LNCAP (cell line): ENCODE data around the gene AFG1L.

ENCODE experiments used
- TF ChIP-seq, protein P1 (sequence below): fragments of 450-650 bp; IDR thresholded peaks from 2 replicates; pipeline ENCODE4 v1.5.1; 2017; ENCODE audit warnings: mild to moderate bottlenecking

AFG1L gene

DNA sequence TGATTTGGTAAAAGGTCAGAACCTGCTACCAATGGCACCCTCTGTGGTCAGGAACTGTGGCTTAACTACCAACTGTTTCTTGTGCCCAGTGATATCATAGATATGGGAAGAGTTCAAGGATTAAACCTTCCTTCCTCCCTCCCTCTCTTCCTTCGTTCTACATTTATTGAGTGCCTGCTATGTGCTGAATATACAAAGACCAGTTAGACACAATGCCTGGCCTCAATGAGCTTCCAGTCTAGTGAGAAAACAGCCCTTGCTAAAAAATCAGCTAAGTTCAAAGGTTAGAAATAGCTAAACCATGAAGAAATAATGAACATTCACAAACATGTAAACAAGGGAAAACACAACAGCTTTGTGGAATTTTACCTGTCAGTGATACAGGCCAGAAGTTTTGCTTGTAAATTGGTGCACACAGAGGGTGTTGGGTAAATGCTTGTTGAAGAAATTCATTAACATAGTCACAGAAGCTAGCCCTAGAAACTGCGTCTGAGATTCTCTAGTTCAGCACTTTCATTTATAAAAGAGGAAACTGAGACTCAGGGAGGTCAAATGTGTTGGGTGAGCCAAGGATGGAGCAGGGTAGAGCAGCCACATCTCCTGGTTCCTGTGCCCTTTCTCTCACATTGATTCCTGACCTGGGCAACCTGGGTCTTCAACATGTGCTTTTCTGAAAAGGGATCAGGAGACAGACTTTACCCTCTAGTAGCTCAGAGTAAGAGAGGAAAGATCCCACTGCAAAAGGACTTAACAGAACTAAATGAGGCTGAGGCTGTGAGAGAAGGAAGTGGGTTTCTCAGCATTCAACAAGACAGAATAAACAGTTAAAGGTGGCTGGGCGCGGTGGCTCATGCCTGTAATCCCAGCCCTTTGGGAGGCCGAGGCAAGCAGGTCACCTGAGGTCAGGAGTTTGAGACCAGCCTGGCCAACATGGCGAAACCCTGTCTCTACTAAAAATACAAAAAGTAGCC lies 251.5 kb downstream of the AFG1L start:
- TF ChIP-seq, protein P1, sequence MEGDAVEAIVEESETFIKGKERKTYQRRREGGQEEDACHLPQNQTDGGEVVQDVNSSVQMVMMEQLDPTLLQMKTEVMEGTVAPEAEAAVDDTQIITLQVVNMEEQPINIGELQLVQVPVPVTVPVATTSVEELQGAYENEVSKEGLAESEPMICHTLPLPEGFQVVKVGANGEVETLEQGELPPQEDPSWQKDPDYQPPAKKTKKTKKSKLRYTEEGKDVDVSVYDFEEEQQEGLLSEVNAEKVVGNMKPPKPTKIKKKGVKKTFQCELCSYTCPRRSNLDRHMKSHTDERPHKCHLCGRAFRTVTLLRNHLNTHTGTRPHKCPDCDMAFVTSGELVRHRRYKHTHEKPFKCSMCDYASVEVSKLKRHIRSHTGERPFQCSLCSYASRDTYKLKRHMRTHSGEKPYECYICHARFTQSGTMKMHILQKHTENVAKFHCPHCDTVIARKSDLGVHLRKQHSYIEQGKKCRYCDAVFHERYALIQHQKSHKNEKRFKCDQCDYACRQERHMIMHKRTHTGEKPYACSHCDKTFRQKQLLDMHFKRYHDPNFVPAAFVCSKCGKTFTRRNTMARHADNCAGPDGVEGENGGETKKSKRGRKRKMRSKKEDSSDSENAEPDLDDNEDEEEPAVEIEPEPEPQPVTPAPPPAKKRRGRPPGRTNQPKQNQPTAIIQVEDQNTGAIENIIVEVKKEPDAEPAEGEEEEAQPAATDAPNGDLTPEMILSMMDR = no peak

DNA sequence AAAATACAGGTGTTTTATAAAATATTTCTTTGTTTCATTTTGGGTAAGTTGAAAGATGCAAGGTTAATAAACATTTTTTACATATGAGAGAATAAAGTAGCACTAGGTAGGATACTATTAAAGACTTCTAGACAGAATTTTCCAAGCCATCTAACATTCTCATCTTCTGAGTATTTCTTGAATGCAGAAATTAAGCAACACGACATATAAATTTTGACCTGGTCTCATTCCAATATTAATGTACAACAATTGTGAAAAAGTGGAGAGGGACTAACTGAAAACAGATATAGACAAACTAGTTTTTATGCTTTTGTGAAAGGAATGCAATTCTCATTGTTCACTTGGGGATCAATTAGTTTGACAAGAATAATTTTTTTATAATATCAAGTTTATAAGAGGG lies 254.4 kb downstream of the AFG1L start:
- TF ChIP-seq, protein P1 = no peak

DNA sequence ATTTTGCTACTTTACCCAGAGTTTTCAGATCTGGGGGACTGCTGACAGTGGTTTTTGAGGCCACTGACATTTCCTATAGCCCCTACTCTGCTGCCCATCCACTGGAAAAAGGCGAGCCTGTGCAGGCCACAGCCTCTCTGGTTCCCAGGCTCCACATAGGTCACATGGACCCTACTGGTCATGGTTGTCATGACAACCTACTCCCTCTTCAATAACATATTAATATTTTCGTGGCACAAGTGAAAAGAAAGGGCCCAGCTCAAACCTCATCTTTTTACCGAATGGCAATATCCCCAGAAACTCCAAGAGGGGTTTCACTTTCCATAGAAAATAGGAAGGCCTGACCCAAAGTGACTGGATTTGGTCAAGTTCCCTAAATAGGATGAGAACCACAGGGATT lies 254.9 kb downstream of the AFG1L start:
- TF ChIP-seq, protein P1 = no peak

DNA sequence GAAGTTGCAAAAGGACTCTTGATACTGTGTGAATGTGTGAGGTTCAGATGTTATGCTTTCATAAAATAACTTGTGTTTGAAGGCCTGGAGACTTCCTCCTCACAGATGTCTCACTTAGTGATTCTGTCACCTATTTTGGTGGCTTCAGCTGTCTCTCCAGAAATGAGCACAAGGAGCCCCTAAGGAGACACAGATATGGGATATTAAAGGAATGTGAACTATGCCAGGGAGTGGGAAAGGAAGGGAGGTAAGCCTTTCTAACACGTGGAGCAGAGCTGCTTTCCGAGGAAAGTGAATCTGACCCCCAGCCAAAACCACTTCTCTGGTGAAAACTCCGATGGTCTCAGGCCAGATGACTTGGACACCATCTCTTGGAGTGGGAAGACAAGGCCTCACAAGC lies 255.4 kb downstream of the AFG1L start:
- TF ChIP-seq, protein P1 = no peak

DNA sequence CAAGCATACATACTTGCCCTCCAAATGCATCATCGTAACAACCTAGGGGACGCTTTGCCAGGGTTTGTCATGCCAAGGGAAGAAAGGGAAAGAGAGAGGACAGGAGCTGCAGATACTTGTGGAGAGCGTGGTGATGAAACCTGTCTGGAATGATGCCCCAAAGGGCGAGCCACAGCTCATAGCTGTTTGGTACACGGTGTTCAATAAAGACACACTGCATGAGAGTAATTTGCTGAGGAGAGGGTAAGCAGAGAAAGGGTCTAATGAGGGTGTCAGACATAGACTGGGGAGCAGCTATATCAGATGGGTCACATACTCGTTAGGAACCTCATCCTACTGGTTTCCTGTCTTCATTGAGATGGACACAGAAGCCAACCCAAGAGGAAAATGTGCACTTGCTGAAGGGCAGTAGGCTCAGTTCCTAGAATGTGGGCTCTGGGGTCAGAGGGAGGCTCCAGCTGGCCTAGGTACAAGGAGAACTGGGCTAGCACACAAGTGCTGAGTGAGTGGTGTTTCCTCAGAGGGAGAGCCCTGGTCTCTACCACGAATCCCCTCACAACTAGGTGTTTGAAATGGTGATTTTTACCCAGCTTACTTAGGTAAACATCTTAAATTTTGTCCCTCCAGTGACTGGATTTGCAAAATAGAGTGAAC lies 260.7 kb downstream of the AFG1L start:
- TF ChIP-seq, protein P1 = no peak

DNA sequence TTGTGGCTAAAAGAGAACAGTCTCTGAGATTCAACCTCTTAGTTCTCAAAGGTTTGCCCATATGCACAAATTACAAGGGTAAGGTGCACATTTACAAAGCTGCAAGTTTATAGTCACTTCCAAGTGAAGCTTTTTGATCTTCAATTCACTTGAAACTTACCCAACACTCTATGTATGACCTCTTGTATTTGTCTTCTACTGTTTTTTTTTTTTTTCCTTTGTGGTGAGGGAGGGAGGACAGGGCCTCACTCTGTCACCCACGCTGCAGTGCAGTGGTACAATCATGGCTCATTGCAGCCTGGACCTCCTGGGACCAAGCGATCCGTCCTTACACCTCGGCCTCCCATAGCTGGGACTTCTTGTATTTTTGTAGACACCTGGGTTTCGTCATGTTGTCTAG lies 261.4 kb downstream of the AFG1L start:
- TF ChIP-seq, protein P1 = no peak

DNA sequence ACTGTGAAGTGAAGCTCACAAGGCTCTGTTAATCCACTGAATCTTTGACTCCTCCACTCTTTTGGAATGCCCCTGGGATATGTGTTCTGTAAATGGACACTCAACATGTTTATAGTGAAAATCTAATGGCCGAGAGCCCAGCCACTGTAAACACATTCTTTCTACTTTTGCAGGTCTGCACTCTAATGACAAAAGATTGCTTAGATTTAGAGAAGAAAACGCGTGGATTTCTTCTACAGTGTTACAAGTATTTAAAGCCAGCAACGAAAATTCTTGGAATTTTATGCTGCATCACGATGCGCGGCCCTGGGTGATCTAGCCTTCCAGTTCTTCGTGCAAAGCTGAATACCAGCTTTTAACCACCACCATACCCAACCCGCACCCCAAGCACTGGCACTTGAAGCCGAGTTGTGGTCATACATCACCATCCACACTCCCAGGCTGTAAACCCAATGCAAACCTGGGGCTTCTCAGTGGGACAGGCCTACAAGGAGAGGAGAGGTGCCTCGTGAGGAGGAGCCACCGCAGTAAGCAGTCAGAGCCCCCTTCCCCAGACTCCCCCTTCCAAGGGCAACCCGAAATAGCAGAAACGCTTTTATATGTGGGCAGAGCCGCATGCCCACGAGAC lies 262.1 kb downstream of the AFG1L start:
- TF ChIP-seq, protein P1 = no peak
